ENCODE results near the gene ERICH4. TPM values are rescaled to one million over a fixed set of nuclear protein-coding genes. Genes with fewer than 3 reads are reported as not detected.
"Not testable (repeated sequence)": the region's sequence is repeated elsewhere in the genome, so short reads cannot be mapped to it uniquely, and the experiment has no call there.

The ERICH4 gene
- total and polyA plus RNA-seq, 2 donors (not counting 3 experiments of a cell fraction or from before 2014, with no cell fraction given), result not detected

DNA sequence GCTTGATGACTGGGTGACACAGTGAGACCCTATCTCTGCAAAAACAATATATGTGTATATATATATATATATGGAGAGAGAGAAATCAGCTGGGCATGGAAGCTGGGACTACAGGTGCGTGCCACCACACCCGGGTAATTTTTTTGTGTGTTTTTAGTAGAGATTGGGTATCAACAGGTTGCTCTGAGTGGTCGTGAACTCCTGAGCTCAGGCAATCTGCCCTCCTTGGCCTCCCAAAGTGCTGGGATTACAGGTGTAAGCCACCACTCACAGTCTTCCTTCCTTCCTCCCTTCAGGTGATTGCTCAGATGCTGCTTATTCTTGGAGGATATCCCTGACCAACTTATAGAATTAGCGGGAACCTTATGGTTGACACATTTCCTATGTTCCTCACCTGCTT is 41.9 kb downstream of the ERICH4 start:
- dilution Hi-C loops (cut with MboI; ENCODE audit: extremely low pct_ligation_motif_present, low sequenced_read_pairs) (no loop called here), intact Hi-C loops (cut with micrococcal nuclease) (no loop called here)
- Histone ChIP-seq H3K9ac (replicated peaks; ENCODE audit: extremely low read depth, insufficient read depth, low read length) (no peak overlapping the region), H2AFZ (ENCODE audit: low read depth, low read length) (no peak overlapping the region), H3K4me1 (ENCODE audit: control insufficient read depth, extremely low read depth, insufficient read depth, low read length) (peaks cover 11% of the 10 kb centered on the region), H3K9me3 (replicated peaks; ENCODE audit: control insufficient read depth, insufficient read depth, low read length) (no peaks in the 10 kb centered on the region), H3K79me2 (ENCODE audit: control insufficient read depth, insufficient read depth, low read length) (no peaks in the 10 kb centered on the region), H4K20me1 (replicated peaks; ENCODE audit: control insufficient read depth, extremely low read depth, insufficient read depth, low read length) (no peaks in the 10 kb centered on the region), H3K4me2 (ENCODE audit: insufficient read depth, low read length) (no peak overlapping the region), H3K27me3 (ENCODE audit: control insufficient read depth in 2 of 2, insufficient read depth in 2 of 2, low read length in 2 of 2) (peaks cover 5 to 7% of the 10 kb centered on the region in 2 experiments), H3K4me3 (replicated peaks in 1 of 3; ENCODE audit: insufficient read depth in 1 of 3, low read depth in 1 of 3, low read length in 3 of 3) (no peak overlapping the region), H3K27ac (ENCODE audit: insufficient read depth, low read depth, low read length) (no peak overlapping the region), H3K9me1 (replicated peaks; ENCODE audit: control insufficient read depth, extremely low read depth, insufficient read depth, low read length) (no peaks in the 10 kb centered on the region), H3K36me3 (ENCODE audit: control insufficient read depth in 2 of 2, extremely low read depth in 1 of 2, insufficient read depth in 2 of 2, low read length in 2 of 2) (no peaks in the 10 kb centered on the region)
- no TSS peak for BruUV-seq (replicated peaks)
- POLR2A ChIA-PET, result no interaction called here
- DNase-seq (ENCODE audit: low read depth, low spot score), result no peak
- no peak for TF ChIP-seq JUN (IDR thresholded peaks at IDR 0.05; ENCODE audit: borderline replicate concordance, insufficient read depth, insufficient read length, low read depth)
- TF ChIP-seq MYC (IDR thresholded peaks at IDR 0.05; ENCODE audit: low read depth, low read length), result no peak
- TF ChIP-seq CTCF (IDR thresholded peaks at IDR 0.05; ENCODE audit: extremely low read depth in 1 of 2, insufficient read depth in 1 of 2, low read depth in 1 of 2, low read length in 2 of 2), result no peak
- no peak for TF ChIP-seq POLR2A (IDR thresholded peaks at IDR 0.05; ENCODE audit: low read depth, low read length)
- TF ChIP-seq, protein P1, sequence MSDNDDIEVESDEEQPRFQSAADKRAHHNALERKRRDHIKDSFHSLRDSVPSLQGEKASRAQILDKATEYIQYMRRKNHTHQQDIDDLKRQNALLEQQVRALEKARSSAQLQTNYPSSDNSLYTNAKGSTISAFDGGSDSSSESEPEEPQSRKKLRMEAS (IDR thresholded peaks at IDR 0.05; ENCODE audit: insufficient read depth, insufficient read length), result no peak
- TF ChIP-seq GATA2 (IDR thresholded peaks at IDR 0.05; ENCODE audit: insufficient read depth, insufficient read length, low read depth, low read length), result no peak
- TF ChIP-seq POLR2AphosphoS5 (IDR thresholded peaks at IDR 0.05; ENCODE audit: insufficient read depth, low read depth, low read length), result no peak
- TF ChIP-seq FOS (IDR thresholded peaks at IDR 0.05; ENCODE audit: borderline replicate concordance, insufficient read depth, low read length), result no peak
- no peak for TF ChIP-seq EZH2 (IDR thresholded peaks at IDR 0.05; ENCODE audit: borderline replicate concordance, low read depth, low read length, severe bottlenecking)
- FAIRE-seq, result no peak
- CTCF ChIA-PET, result no interaction called here

DNA sequence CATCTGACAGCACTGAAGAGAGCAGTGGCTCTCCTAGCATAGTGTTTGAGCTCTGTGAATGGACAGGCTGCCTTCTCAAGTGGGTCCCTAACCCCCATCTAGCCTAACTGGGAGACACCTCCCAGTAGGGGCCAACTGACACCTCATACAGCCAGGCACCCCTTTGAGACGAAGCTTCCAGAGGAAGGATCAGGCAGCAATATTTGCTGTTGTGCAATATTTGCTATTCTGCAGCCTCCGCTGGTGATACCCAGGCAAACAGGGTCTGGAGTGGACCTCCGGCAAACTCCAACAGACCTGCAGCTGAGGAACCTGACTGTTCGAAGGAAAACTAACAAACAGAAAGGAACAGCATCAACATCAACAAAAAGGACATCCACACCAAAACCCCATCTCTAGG is 44.0 kb downstream of the ERICH4 start:
- H3K9ac ChIP-seq (replicated peaks; ENCODE audit: extremely low read depth, insufficient read depth, low read length); POLR2A ChIA-PET; dilution Hi-C loops (cut with MboI; ENCODE audit: extremely low pct_ligation_motif_present, low sequenced_read_pairs); H3K4me1 ChIP-seq (ENCODE audit: control insufficient read depth, extremely low read depth, insufficient read depth, low read length); H3K4me2 ChIP-seq (ENCODE audit: insufficient read depth, low read length); H3K9me1 ChIP-seq (replicated peaks; ENCODE audit: control insufficient read depth, extremely low read depth, insufficient read depth, low read length); H3K9me3 ChIP-seq (replicated peaks; ENCODE audit: control insufficient read depth, insufficient read depth, low read length); H3K27me3 ChIP-seq (ENCODE audit: control insufficient read depth in 2 of 2, insufficient read depth in 2 of 2, low read length in 2 of 2); CTCF ChIA-PET; H4K20me1 ChIP-seq (replicated peaks; ENCODE audit: control insufficient read depth, extremely low read depth, insufficient read depth, low read length); DNase-seq (ENCODE audit: low read depth, low spot score); intact Hi-C loops (cut with micrococcal nuclease); H3K4me3 ChIP-seq (replicated peaks in 1 of 3; ENCODE audit: insufficient read depth in 1 of 3, low read depth in 1 of 3, low read length in 3 of 3); H3K27ac ChIP-seq (ENCODE audit: insufficient read depth, low read depth, low read length); H2AFZ ChIP-seq (ENCODE audit: low read depth, low read length); BruUV-seq (replicated peaks); H3K36me3 ChIP-seq (ENCODE audit: control insufficient read depth in 2 of 2, extremely low read depth in 1 of 2, insufficient read depth in 2 of 2, low read length in 2 of 2); H3K79me2 ChIP-seq (ENCODE audit: control insufficient read depth, insufficient read depth, low read length); FAIRE-seq: not testable (repeated sequence)
